GM19463 (cell line): ENCODE measurements around the gene SSR2.
A peak's percentile ranks its signal among the peaks of the same experiment; 100 is the strongest.
"Not testable (repeated sequence)": the region's sequence is repeated elsewhere in the genome, so short reads cannot be mapped to it uniquely, and the experiment has no call there.

Experiments used
- ATAC-seq: cut with Tn5 transposase; IDR thresholded peaks from one replicate; pipeline ENCODE4 v1.9.1; 2021; ENCODE audit warnings: mild to moderate bottlenecking, moderate library complexity; ENCODE audit not compliant: unreplicated experiment

Gene SSR2

GRCh38 chr1:155996166-155996565, 24.6 kb downstream of the SSR2 start:
- ATAC-seq = no peak

- no peak for ATAC-seq
These were observed 27.2 kb downstream of the SSR2 start for GRCh38 chr1:155993595-155993994.

GRCh38 chr1:155990005-155990739, 30.6 kb downstream of the SSR2 start:
- ATAC-seq = peak; percentile 35

- peak; percentile 62 for ATAC-seq
These were observed 31.3 kb downstream of the SSR2 start for GRCh38 chr1:155989242-155990004.

- ATAC-seq = not testable (repeated sequence)
These were observed 35.7 kb downstream of the SSR2 start for GRCh38 chr1:155984903-155985645.

- no peak for ATAC-seq
These were observed 36.4 kb downstream of the SSR2 start for GRCh38 chr1:155984341-155984740.

- ATAC-seq = no peak
These were observed 37.3 kb downstream of the SSR2 start for GRCh38 chr1:155983191-155984024.

GRCh38 chr1:155982106-155982505, 38.6 kb downstream of the SSR2 start:
- no peak for ATAC-seq

- no peak for ATAC-seq
These were observed 39.3 kb downstream of the SSR2 start for GRCh38 chr1:155981266-155982088.

- no peak for ATAC-seq
These were observed 41.0 kb downstream of the SSR2 start for GRCh38 chr1:155979597-155980343.

- ATAC-seq = no peak
These were observed 41.8 kb downstream of the SSR2 start for GRCh38 chr1:155978973-155979429.

GRCh38 chr1:155978325-155978972, 42.3 kb downstream of the SSR2 start, which contains the start of gene ARHGEF2:
TSS of gene ARHGEF2 (minus strand) at chr1:155978547. CDS start at chr1:155978427, 120 bp downstream.
- no peak for ATAC-seq

GRCh38 chr1:155977690-155978324, 42.9 kb downstream of the SSR2 start:
- no peak for ATAC-seq

- no peak for ATAC-seq
These were observed 43.6 kb downstream of the SSR2 start for GRCh38 chr1:155976913-155977689.

- ATAC-seq = no peak
These were observed 44.5 kb downstream of the SSR2 start for GRCh38 chr1:155976062-155976912.

- no peak for ATAC-seq
These were observed 45.2 kb downstream of the SSR2 start for GRCh38 chr1:155975375-155976061.
